ENCODE results near the gene LYVE1.

The LYVE1 gene

DNA sequence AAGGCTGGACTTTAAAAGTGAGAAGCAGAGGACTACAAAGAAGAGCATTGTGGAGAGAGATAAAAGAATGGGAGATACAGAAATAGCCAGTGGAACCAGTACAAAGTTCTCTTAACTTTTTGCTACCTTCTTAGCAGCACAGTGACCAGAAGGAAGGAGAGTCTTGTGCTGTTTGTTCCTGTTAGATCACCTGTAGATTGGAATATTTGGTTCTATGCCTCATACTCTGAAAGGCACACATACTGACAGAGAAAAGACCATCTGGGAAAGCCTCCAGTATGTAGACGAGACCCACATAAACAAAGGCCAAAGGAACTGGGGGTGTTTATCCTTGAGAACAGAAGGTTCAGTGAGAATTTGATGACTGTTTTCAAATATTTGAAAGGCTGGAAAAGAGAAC, 46.2 kb downstream of the LYVE1 start:
- DNase-seq (ENCODE audit: low spot score) = no peak

DNA sequence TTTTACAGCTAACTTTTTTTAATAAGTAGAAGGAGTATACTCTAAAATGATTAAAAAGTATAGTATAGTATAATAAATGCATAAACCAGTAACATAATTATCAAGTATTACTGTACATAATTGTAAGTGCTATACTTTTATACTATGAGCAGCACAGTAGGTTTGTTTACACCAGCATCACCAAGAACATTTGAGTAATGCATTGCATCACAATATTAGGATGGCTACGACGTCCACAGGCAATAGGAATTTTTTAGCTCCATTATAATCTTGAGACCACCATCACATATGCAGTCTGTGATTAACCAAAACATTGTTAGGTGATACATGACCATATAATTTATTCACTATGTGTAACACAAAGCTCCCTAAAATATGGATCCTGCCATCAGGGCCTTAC, 47.9 kb downstream of the LYVE1 start:
- DNase-seq (ENCODE audit: low spot score) = no peak

DNA sequence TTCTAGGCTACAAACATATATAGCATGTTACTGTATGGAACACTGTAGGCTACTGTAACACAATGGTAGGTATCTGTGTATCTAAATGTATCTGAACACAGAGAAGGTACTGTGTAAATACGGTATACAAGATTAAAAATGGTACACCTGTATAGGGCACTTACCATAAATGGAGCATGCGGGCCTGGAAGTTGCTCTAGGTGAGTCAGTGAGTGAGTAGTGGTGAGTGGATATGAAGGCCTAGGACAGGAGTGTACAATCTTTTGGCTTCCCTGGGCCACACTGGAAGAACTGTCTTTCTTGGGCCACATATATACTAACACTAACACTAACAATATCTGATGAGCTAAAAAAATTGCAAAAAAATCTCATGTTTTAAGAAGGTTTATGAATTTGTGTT, 48.8 kb downstream of the LYVE1 start:
- DNase-seq (ENCODE audit: low spot score) = no peak

- no peak for DNase-seq (ENCODE audit: low spot score)
Measured at GRCh38 chr11:10518891-10519290, 49.6 kb downstream of the LYVE1 start.

- DNase-seq (ENCODE audit: low spot score) = no peak
Measured at GRCh38 chr11:10518123-10518522, 50.3 kb downstream of the LYVE1 start.

- DNase-seq (ENCODE audit: low spot score) = no peak
Measured at GRCh38 chr11:10515418-10515817, 53.0 kb downstream of the LYVE1 start.

GRCh38 chr11:10514709-10515108, 53.8 kb downstream of the LYVE1 start:
- no peak for DNase-seq (ENCODE audit: low spot score)

GRCh38 chr11:10514202-10514601, 54.3 kb downstream of the LYVE1 start:
- DNase-seq (ENCODE audit: low spot score) = no peak

- DNase-seq (ENCODE audit: low spot score) = no peak
Measured at GRCh38 chr11:10511181-10511621, 57.3 kb downstream of the LYVE1 start.

All from SW480 (cell line).